ENCODE results near the gene REPS1. TPM values are rescaled to one million over a fixed set of nuclear protein-coding genes. Genes with fewer than 3 reads are reported as not detected.
A peak's percentile ranks its signal among the peaks of the same experiment; 100 is the strongest.

REPS1 gene
- total RNA-seq, 1 experiment from 2014 or later = 74.4 TPM

- Histone ChIP-seq H3K23ac (ENCODE audit: insufficient read length, low read depth, low read length) (no peak overlapping the region), H2BK12ac (ENCODE audit: insufficient read length, low read depth, low read length) (no peak overlapping the region), H4K5ac (ENCODE audit: insufficient read length, low read depth, low read length) (no peak overlapping the region), H3K4me2 (ENCODE audit: insufficient read depth, insufficient read length, low read length) (no peak overlapping the region), H3K4ac (ENCODE audit: low read depth, low read length) (no peak overlapping the region), H4K8ac (replicated peaks; ENCODE audit: insufficient read length, low read depth, low read length) (no peak overlapping the region), H3K56ac (ENCODE audit: insufficient read length, low read depth, low read length) (no peak overlapping the region), H3K4me1 (ENCODE audit: insufficient read depth, low read length) (no peaks in the 10 kb centered on the region), H2BK5ac (ENCODE audit: insufficient read length, low read length) (no peak overlapping the region), H4K20me1 (ENCODE audit: control insufficient read depth, insufficient read depth, insufficient read length) (peaks cover 2% of the 10 kb centered on the region), H3K27ac (ENCODE audit: insufficient read length, low read depth, low read length) (no peak overlapping the region), H3K14ac (ENCODE audit: insufficient read depth, low read length) (no peak overlapping the region), H3K9ac (ENCODE audit: extremely low read depth, insufficient read length, low read length) (no peak overlapping the region), H3K27me3 (ENCODE audit: insufficient read depth, low read length) (no peaks in the 10 kb centered on the region), H2AFZ (ENCODE audit: low read length) (no peak overlapping the region), H2BK15ac (ENCODE audit: low read depth, low read length) (no peak overlapping the region), H4K91ac (ENCODE audit: insufficient read length, low read depth, low read length) (no peak overlapping the region), H2AK5ac (ENCODE audit: insufficient read length, low read length) (no peak overlapping the region), H3K23me2 (ENCODE audit: insufficient read length, low read depth, low read length, poor library complexity, severe bottlenecking) (no peaks in the 10 kb centered on the region), H3K18ac (ENCODE audit: insufficient read length, low read depth, low read length) (no peak overlapping the region), H2BK20ac (ENCODE audit: low read depth, low read length, poor library complexity, severe bottlenecking) (no peak overlapping the region), H3K79me1 (ENCODE audit: insufficient read depth, low read depth, low read length, poor library complexity, severe bottlenecking) (no peaks in the 10 kb centered on the region), H3K79me2 (ENCODE audit: insufficient read depth, low read length) (no peaks in the 10 kb centered on the region; the same call in 1 of the 2 replicates), H3K9me3 (ENCODE audit: control insufficient read depth, low read depth, low read length) (no peaks in the 10 kb centered on the region), H3T11ph (ENCODE audit: low read length) (no peak overlapping the region), H2BK120ac (ENCODE audit: low read depth, low read length, poor library complexity, severe bottlenecking) (no peak overlapping the region)
- Mint-ChIP-seq H3K4me3 (no peak overlapping the region), H3K9me3 (no peaks in the 10 kb centered on the region), H3K27me3 (ENCODE audit: low read depth) (no peaks in the 10 kb centered on the region), H3K4me1 (peaks cover 18 to 21% of the 10 kb centered on the region in 2 experiments), H3K36me3 (ENCODE audit: insufficient read depth in 1 of 3, low read depth in 3 of 3) (peaks cover 8 to 21% (median 20%) of the 10 kb centered on the region in 3 experiments; a peak in 6 of 7 replicates), H3K27ac (0 out of 7 replicates have a peak overlapping the region, but pooled peaks of 1 of the 3 experiments have one; percentile 5)
- WGBS (ENCODE audit: extremely low coverage, insufficient read length, low lambda C conversion rate) = no CpG with 5 or more reads among the region's 2 CpGs
- TF ChIP-seq CTCF (conservative IDR thresholded peaks at IDR 0.05) = no peak
- no peak for DNase-seq
Measured at GRCh38 chr6:138948004-138948403, 40.0 kb downstream of the REPS1 start.
